NCI-H1436 (cell line): ENCODE measurements around the gene CD300H.
"Not testable (repeated sequence)": the region's sequence is repeated elsewhere in the genome, so short reads cannot be mapped to it uniquely, and the experiment has no call there.

Experiments used
- DNase-seq: peaks from one replicate; lab custom pipeline; 2025; lab: John Stamatoyannopoulos, UW

The CD300H gene

GRCh38 chr17:74526681-74527080, 40.6 kb downstream of the CD300H start:
- DNase-seq = no peak

- no peak for DNase-seq
These were observed 41.5 kb downstream of the CD300H start for GRCh38 chr17:74525781-74526288.

GRCh38 chr17:74525465-74525725, 41.9 kb downstream of the CD300H start:
- DNase-seq = no peak

- no peak for DNase-seq
These were observed 42.5 kb downstream of the CD300H start for GRCh38 chr17:74524653-74525464.

- no peak for DNase-seq
These were observed 44.0 kb downstream of the CD300H start for GRCh38 chr17:74523308-74523707.

- DNase-seq = no peak
These were observed 44.8 kb downstream of the CD300H start for GRCh38 chr17:74522381-74523105.

GRCh38 chr17:74521701-74522201, 45.6 kb downstream of the CD300H start:
- no peak for DNase-seq

GRCh38 chr17:74520790-74521480, 46.4 kb downstream of the CD300H start:
- no peak for DNase-seq

- DNase-seq = no peak
These were observed 47.3 kb downstream of the CD300H start for GRCh38 chr17:74520016-74520434.

- not testable (repeated sequence) for DNase-seq
These were observed 48.8 kb downstream of the CD300H start for GRCh38 chr17:74518413-74518981.

GRCh38 chr17:74516561-74517328, 50.6 kb downstream of the CD300H start:
- DNase-seq = no peak

- DNase-seq = no peak
These were observed 51.4 kb downstream of the CD300H start for GRCh38 chr17:74515941-74516340.

- DNase-seq = no peak
These were observed 52.5 kb downstream of the CD300H start for GRCh38 chr17:74514632-74515334.

GRCh38 chr17:74513987-74514631, 53.2 kb downstream of the CD300H start:
- DNase-seq = peak; percentile 28

GRCh38 chr17:74512624-74513091, 54.7 kb downstream of the CD300H start:
- no peak for DNase-seq

GRCh38 chr17:74512036-74512435, 55.3 kb downstream of the CD300H start:
- DNase-seq = no peak
